HepG2 (cell line): ENCODE measurements around the gene HAUS5. TPM values are rescaled to one million over a fixed set of nuclear protein-coding genes. Genes with fewer than 3 reads are reported as not detected.

Source experiments
- EED ChIP-seq: sonication (generic); formaldehyde crosslinking; IDR thresholded peaks from 2 replicates; pipeline ENCODE4 v1.5.0; 2020; ENCODE audit warnings: mild to moderate bottlenecking, missing genetic modification reagents
- GATAD1 ChIP-seq: IDR thresholded peaks from 2 replicates; pipeline ENCODE4 v1.6.1; 2016; ENCODE audit warnings: missing genetic modification reagents, missing compliant biosample characterization
- GTF3A ChIP-seq: sonication (generic); formaldehyde crosslinking; conservative IDR thresholded peaks from 2 replicates; pipeline ENCODE4 v1.4.0; 2020; ENCODE audit warnings: mild to moderate bottlenecking, missing genetic modification reagents
- KAT7 ChIP-seq: IDR thresholded peaks from 2 replicates; pipeline ENCODE4 v1.6.1; 2018; ENCODE audit warnings: borderline replicate concordance, missing compliant biosample characterization
- MTF2 ChIP-seq: sonication (generic); formaldehyde crosslinking; IDR thresholded peaks from 2 replicates; pipeline ENCODE4 v1.5.0; 2020; ENCODE audit warnings: missing genetic modification reagents, borderline replicate concordance
- NKX3-1 ChIP-seq: sonication (generic); formaldehyde crosslinking; IDR thresholded peaks from 2 replicates; pipeline ENCODE4 v1.5.0; 2020; ENCODE audit warnings: missing genetic modification reagents
- PCBP1 ChIP-seq: fragments of 200-400 bp; formaldehyde crosslinking; IDR thresholded peaks from 2 replicates; pipeline ENCODE4 v1.6.1; 2017; ENCODE audit warnings: mild to moderate bottlenecking, low read depth, low read length, borderline replicate concordance
- PHF5A ChIP-seq: IDR thresholded peaks from one replicate; pipeline ENCODE4 v1.6.1; 2018; ENCODE audit warnings: low read depth, missing genetic modification reagents; ENCODE audit not compliant: unreplicated experiment
- RARG ChIP-seq: sonication (generic); formaldehyde crosslinking; IDR thresholded peaks from 2 replicates; pipeline ENCODE4 v1.4.0; 2020; ENCODE audit warnings: low read depth, mild to moderate bottlenecking, missing genetic modification reagents
- SAP130 ChIP-seq: IDR thresholded peaks from 2 replicates; pipeline ENCODE4 v1.6.1; 2016; ENCODE audit warnings: low read depth
- SKIL ChIP-seq: sonication (generic); formaldehyde crosslinking; IDR thresholded peaks from 2 replicates; pipeline ENCODE4 v1.8.0; 2022; ENCODE audit warnings: missing genetic modification reagents, mild to moderate bottlenecking, moderate library complexity, borderline replicate concordance
- SMAD1 ChIP-seq: sonication (generic); formaldehyde crosslinking; IDR thresholded peaks from 2 replicates; pipeline ENCODE4 v1.4.0; 2020; ENCODE audit warnings: missing genetic modification reagents, low read depth, mild to moderate bottlenecking, borderline replicate concordance
- SP2 ChIP-seq: sonication (generic); formaldehyde crosslinking; IDR thresholded peaks from 2 replicates; pipeline ENCODE4 v1.5.1; 2020; ENCODE audit warnings: mild to moderate bottlenecking, missing genetic modification reagents
- SP4 ChIP-seq: sonication (generic); formaldehyde crosslinking; IDR thresholded peaks from 2 replicates; pipeline ENCODE4 v1.8.1; 2023; ENCODE audit warnings: mild to moderate bottlenecking, missing genetic modification reagents
- ZFP90 ChIP-seq: sonication (generic); formaldehyde crosslinking; IDR thresholded peaks from 2 replicates; pipeline ENCODE4 v1.8.0; 2022; ENCODE audit warnings: missing genetic modification reagents, mild to moderate bottlenecking, inconsistent platforms, borderline replicate concordance
- ZFYVE20 ChIP-seq: sonication (generic); formaldehyde crosslinking; IDR thresholded peaks from 2 replicates; pipeline ENCODE4 v1.8.0; 2023; ENCODE audit warnings: low read depth, mild to moderate bottlenecking, moderate library complexity, missing genetic modification reagents, borderline replicate concordance
- ZGPAT ChIP-seq: IDR thresholded peaks from 2 replicates; pipeline ENCODE4 v1.6.1; 2016; ENCODE audit warnings: mild to moderate bottlenecking
- ZNF138 ChIP-seq: sonication (generic); formaldehyde crosslinking; IDR thresholded peaks from 2 replicates; pipeline ENCODE4 v1.5.0; 2020; ENCODE audit warnings: mild to moderate bottlenecking, low read depth, missing genetic modification reagents
- ZNF225 ChIP-seq: sonication (generic); formaldehyde crosslinking; IDR thresholded peaks from 2 replicates; pipeline ENCODE4 v1.4.0; 2020; ENCODE audit warnings: mild to moderate bottlenecking, missing genetic modification reagents
- ZNF280B ChIP-seq: sonication (generic); formaldehyde crosslinking; IDR thresholded peaks from 2 replicates; pipeline ENCODE4 v1.5.0; 2020; ENCODE audit warnings: missing genetic modification reagents, mild to moderate bottlenecking, borderline replicate concordance
- ZNF562 ChIP-seq: sonication (generic); formaldehyde crosslinking; IDR thresholded peaks from 2 replicates; pipeline ENCODE4 v1.8.0; 2022; ENCODE audit warnings: missing genetic modification reagents, borderline replicate concordance
- ZNF644 ChIP-seq: IDR thresholded peaks from 2 replicates; pipeline ENCODE4 v1.6.1; 2016; ENCODE audit warnings: low read depth
- ZNF703 ChIP-seq: sonication (generic); formaldehyde crosslinking; IDR thresholded peaks from 2 replicates; pipeline ENCODE4 v1.5.1; 2020; ENCODE audit warnings: missing genetic modification reagents, mild to moderate bottlenecking, moderate library complexity, borderline replicate concordance
- ZSCAN9 ChIP-seq: IDR thresholded peaks from 2 replicates; pipeline ENCODE4 v1.6.1; 2016; ENCODE audit warnings: borderline replicate concordance
- polyA plus RNA-seq, 8 experiments: library from polyadenylated mRNA; depleted of rRNA in 3 of 8; stranded (reverse) in 7 of 8; unstranded in 1 of 8; fragments of >200 nt; fragmentation: Illumina TruSeq in 4 of 8; extraction: Trizol in 4 of 8; gene quantifications; 2 replicates each; pipeline versions ENCODE4 v1.2.1 to v1.2.3, GENCODE V29; 2011 to 2016; ENCODE audit warnings: low read depth in 4 of 8, missing spikeins in 1 of 8, mixed read lengths in 1 of 8; ENCODE audit not compliant: insufficient read depth in 1 of 8
- total RNA-seq, 5 experiments: library from RNA; depleted of rRNA; stranded (reverse); fragments of >200 nt; fragmentation: Illumina TruSeq; extraction: Trizol; gene quantifications; 2 replicates each; pipeline ENCODE4 v1.2.3, GENCODE V29; 2016; ENCODE audit warnings: low read depth in 1 of 5

The HAUS5 gene
- total and polyA plus RNA-seq, 2 of the 13 experiments (the other 11 are each of a cell fraction or from before 2014, with no cell fraction given), result 10.3 to 17.7 TPM

GRCh38 chr19:35673121-35673804 is 60.7 kb downstream of the HAUS5 start (continued):
- peak; percentile 31; the same call in 1 of the 2 replicates for TF ChIP-seq SAP130 (CRISPR knock-in tag)
- no peak for TF ChIP-seq PCBP1
- 0 out of 2 replicates have a peak, but pooled peaks have one; percentile 38 for TF ChIP-seq ZNF225 (CRISPR knock-in tag)
- no peak for TF ChIP-seq GATAD1 (CRISPR knock-in tag)
- no peak for TF ChIP-seq GTF3A
- no peak for TF ChIP-seq NKX3-1 (CRISPR knock-in tag)
- TF ChIP-seq ZFP90 (CRISPR knock-in tag), result no peak
- no peak for TF ChIP-seq ZNF703
- TF ChIP-seq ZNF138 (CRISPR knock-in tag), result no peak
- TF ChIP-seq ZNF280B, result 0 out of 2 replicates have a peak, but pooled peaks have one; percentile 16
- TF ChIP-seq SP4 (CRISPR knock-in tag), result peak; percentile 57; the same call in 1 of the 2 replicates
- TF ChIP-seq ZFYVE20 (CRISPR knock-in tag), result no peak
- TF ChIP-seq PHF5A (CRISPR knock-in tag), result no peak
- TF ChIP-seq SMAD1, result no peak; the same call in 1 of the 2 replicates
- TF ChIP-seq MTF2 (CRISPR knock-in tag), result no peak
- TF ChIP-seq RARG (CRISPR knock-in tag), result no peak
- no peak for TF ChIP-seq ZNF562 (CRISPR knock-in tag)
- no peak for TF ChIP-seq ZSCAN9 (CRISPR knock-in tag)
- no peak for TF ChIP-seq SP2 (CRISPR knock-in tag)
- TF ChIP-seq KAT7 (CRISPR knock-in tag), result no peak
- no peak for TF ChIP-seq ZNF644 (CRISPR knock-in tag)
- no peak for TF ChIP-seq EED (CRISPR knock-in tag)
- TF ChIP-seq SKIL, result no peak
- no peak for TF ChIP-seq ZGPAT (CRISPR knock-in tag)
